Left renal cortex interstitium (tissue), 4 donors: ENCODE data around the gene ANKRD33. TPM values are rescaled to one million over a fixed set of nuclear protein-coding genes. Genes with fewer than 3 reads are reported as not detected.

Experiments
- DNase-seq, 4 donors: peaks; one replicate each; pipeline ENCODE4 v3.0.0-alpha.2; 2013; ENCODE audit warnings: low read depth in 4 of 4, low spot score in 2 of 4, missing footprints in 1 of 4
- polyA plus RNA-seq, 4 donors: library from polyadenylated mRNA; unstranded; fragments of 120-200 nt; gene quantifications; one replicate each; pipeline ENCODE4 v1.2.1, GENCODE V29; 2013; ENCODE audit not compliant: insufficient read length in 4 of 4

Gene ANKRD33, protein sequence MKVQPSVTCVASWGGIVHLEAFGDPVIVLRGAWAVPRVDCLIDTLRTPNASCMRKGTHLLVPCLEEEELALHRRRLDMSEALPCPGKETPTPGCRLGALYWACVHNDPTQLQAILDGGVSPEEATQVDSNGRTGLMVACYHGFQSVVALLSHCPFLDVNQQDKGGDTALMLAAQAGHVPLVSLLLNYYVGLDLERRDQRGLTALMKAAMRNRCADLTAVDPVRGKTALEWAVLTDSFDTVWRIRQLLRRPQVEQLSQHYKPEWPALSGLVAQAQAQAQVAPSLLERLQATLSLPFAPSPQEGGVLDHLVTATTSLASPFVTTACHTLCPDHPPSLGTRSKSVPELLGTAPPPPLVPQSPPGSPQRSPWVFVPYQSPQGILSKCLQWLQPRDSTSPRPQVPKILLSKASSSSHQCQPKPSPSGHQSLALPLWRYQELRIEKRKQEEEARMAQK
- under 1 TPM; 0.21 to 0.48 (median 0.28) TPM for polyA plus RNA-seq

DNA sequence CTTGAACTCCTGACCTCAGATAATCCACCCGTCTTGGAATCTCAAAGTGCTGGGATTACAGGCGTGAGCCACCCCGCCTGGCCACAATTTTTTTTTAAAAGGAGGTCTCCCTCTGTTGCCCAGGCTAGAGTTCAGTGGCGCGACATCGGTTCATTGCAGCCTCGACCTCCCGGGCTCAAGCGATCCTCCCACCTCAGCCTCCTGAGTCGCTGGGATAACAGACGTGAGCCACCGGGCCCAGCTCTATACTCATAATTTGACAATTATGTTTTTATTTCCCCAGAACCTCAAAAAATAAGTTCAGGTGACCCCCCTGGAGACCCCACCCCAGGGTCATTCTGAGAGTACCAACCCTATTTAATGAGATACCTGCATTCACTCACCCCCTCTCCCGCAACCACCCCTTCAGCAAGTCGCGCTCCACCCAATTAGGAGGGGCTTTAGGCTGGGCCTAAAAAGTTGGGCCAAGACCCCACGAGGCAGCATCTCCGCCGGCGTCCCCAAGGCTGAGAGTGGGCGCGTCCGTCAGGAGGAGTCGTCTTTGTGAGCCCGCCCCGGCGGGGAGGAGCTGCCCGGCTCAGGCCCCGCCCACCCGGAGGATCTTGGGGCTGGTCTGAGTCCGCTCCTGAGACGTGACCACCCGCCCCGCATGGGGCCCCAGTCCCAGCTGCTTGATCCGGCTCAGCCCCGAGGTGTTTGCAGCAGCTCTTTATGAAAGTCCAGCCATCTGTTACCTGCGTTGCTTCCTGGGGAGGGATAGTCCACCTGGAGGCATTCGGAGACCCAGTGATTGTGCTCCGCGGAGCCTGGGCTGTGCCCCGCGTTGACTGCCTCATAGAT lies at the start of gene ANKRD33:
Gene ANKRD33, plus strand, starts transcription at position 628 of the 840 bp plus-strand sequence. Its CDS starts 84 bp downstream, at position 712.
- no peak for DNase-seq

DNA sequence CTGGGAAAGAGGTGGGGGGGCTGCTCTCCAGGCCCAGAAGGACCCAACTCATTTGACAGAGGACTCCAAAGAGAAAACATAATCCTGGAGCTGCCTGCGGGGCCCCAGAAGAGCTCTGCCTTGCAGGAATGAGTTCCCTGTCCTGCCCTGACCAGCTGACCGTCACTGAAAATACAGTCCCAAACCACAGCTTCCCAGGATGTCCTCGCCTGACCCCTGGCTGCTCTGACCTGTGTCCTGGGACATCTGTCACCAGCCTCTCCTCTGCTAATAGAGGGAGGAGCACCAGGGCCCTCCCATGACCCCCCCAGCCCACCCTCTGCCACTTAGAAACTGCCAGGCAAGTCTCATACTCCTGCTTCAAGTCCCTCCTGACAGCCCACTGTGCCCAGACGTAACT lies 49.1 kb upstream of the ANKRD33 start:
- no peak for DNase-seq

DNA sequence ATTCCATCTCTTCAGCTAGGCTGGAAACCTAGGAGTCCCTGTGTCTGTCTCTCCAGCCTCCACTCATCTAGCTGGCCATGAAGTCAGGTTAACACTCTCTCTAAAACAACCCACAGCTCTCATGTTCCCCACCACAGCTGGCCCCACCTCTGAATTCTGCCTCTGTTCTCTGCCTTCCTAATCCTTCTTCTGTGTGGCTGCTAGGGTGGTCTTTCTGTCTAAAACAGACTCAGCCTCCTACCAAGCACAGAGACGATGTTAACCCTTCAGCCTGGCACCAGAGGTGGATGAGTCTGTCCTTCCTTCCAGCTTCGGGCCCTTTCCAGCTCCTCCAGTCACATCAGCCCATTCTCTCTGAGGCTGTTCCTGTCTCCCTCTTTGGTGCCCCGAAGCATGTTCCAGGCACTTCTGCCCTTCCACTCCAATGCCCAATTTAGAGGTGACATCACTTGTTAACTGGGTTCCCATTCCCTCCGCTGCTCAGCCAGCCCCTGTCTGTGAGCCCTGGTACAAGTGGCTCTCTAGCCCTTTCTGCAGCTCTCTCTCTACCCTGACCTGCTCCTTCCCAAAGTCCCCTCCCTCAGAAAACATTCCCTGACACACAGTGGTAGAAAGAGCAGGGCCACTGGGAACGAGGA lies 48.5 kb upstream of the ANKRD33 start:
- no peak for DNase-seq

DNA sequence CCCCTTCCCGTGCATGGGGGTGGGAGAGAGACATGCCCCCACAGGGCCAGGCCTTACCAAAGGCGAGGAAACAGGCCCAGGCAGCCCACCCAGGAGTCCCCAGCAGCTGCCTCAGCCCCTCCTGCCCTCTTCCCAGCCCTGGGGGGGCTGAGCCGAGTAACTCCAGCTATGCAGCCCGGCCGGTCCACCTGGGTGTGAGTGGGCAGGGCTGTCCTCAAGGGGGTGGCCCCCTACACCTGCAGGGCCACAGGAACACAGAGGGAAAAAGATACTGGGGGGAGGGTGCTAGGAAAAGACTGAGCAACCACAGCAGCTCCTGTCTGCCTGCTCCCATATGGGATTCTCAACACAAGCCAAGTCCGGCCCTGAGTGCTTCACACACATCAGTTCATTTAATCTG lies 46.9 kb upstream of the ANKRD33 start:
- DNase-seq, result no peak

DNA sequence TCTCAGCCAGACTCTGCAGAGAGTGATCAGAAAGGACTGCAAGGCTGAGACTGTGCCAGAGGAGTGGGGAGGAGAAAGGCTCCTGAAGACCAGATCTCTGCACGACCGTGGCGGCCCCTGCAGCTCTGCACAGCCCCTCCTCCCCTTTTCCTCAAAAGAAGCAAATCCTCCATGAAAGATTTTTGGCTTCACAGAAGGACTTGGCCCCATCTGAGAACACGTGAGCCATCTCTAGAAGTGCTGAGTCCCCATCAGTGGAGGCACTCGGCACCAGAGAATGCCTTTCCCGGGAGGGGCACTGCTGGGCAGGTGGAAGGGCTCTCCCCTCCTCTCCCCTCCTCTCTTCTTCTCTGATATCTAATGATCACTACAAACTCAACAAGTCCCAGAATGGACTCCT lies 46.2 kb upstream of the ANKRD33 start:
- no peak for DNase-seq

DNA sequence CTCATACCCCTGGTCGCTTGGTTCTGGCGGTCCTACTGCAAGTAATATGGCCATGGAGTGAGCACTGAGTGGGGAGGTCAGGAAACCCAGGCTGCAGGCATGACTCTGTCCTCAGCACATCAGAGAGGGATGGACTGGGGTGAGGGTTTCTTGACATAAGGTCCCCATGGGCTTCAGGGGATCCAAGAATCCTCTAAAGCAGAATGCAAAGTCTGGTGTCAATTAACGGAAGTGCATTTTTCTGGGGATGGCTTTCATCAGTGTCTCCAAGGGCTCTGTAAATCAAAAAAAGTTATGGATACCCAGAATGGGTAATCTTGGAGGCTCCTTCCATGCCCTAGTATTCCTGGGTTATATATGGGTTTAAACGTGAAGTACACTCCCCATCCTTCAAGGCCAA lies 43.0 kb upstream of the ANKRD33 start:
- no peak for DNase-seq

DNA sequence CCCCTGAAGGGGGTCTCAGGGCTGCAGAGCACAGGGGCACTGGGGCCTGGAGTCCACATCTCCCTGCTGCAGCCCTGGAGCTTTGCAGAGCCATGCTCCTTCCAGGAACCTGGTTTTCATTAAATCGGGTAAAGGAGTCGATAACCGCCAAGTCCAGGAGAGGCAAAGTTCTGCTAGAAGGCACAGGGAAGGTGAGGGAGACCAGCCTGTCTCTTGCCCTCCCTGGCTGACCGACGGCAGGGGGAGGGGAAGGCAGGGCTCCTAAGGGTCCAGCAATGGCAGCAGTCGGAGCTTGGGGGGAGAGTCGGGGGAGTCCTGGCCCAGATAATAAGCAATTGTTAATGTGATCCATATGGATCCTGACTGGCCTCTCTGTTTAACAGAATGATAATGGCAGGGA lies 42.4 kb upstream of the ANKRD33 start:
- DNase-seq, result no peak

DNA sequence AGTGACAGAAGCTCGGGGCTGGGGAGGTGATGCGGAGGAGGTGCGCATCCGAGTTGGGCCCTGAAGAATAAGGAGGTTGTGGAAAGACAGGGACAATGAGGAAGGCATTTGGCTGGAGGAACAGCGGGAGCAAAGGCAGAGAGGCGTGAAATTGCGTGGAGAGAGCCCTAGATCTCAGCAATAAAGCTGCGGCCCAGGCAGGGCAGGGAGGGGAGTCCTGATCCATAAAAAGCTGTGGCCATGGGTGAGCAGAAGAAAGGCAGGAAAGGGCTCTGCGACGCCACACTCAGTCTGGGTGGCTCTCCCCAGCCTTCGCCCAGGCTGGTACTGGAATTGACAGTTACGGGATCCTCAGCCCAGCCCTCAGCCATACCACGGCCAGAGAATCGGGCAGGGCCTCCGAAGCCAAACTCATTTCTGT lies 41.6 kb upstream of the ANKRD33 start:
- no peak for DNase-seq

DNA sequence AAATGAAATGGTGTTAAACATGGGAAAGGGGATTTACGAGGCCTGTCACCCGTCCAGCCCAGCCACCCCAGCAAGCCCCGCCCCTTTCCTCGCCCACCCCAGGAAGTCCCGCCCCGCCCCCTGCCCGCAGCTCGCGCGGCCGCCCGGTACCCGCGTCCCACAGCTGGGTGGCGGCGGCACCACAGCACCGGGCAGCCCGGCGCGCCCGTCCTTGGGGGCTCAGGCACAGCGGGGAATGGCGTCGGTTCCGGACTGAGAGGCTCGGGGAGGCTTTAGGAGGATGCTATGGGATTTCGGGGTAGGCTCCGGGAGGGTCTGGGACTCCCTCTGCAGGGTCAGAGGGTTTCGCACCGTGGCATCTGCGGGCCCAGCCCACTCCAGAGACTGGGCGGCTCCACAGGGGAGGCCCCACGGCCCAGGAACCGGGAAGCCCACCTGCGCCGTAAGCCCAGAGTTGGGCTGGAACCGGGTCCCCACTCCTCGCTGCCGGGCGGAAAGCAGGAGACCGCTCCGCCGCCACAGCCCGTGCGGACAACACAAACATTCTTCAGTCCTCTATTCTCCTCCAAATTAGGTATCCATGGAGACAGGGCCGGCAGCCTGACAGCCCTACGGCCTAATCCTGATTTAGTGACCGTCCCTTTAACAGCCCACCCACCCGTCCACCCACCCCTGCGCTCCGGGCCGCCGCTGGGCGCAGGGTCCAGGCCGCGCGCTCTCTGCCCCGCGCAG lies 40.8 kb upstream of the ANKRD33 start:
- DNase-seq, result no peak

DNA sequence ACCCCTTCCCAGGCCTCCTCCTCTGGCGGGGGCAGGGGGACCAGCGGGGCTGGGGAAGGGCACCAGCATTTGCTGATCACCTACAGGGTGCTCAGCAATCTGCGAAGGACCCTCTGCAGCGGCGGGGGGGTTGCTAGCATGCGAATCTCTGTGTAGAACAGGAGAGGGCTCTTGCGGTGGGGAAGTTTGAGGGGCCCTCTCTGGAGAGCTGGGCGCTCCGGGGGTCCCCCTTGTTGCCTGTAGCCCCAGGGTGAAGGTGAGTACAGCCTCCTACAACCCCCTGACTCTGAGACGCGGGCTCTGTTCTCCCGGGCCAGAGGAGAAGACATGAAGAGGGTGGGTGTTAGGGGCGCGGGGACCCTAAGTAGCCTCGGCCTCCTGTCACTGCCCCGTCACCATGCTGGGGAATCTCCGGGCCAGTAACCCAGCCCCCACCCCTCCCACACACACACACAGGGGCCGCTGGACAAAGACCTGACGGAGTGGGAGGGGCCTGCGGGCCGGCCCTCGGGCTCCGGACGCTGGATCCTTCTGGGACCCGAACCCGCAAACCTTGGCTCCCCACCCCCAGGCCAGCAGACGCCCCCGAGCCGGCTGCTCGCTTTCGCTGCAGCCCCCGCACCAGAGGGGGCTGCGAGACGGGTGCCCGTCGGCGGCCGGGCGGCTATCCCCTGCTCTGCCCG lies 40.1 kb upstream of the ANKRD33 start:
- DNase-seq, result no peak

DNA sequence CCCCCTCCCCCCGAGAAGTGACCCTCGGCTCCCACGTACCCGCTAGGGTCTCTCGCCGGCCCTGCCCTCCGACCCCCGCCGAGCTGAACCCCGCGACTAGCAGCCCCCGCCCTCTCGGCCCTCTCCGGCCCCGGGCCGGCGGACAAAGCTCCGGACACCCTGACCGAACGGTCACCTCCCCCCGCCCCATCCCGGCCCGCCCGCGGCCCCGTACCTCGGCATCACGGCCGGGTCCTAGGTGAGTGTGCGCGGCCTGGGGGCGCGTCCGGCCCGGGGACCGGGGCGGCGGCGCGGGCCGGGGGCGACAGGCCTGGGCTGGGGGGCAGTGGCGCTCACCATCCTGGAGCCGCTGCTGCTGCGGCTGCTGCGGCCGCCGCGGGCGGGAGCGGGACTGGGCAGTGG lies 39.6 kb upstream of the ANKRD33 start, which contains the start of gene FIGNL2:
Gene FIGNL2, minus strand, starts transcription at position 393 of the 402 bp plus-strand sequence. CDS start 26,305 bp downstream, outside the sequence.
- no peak for DNase-seq

DNA sequence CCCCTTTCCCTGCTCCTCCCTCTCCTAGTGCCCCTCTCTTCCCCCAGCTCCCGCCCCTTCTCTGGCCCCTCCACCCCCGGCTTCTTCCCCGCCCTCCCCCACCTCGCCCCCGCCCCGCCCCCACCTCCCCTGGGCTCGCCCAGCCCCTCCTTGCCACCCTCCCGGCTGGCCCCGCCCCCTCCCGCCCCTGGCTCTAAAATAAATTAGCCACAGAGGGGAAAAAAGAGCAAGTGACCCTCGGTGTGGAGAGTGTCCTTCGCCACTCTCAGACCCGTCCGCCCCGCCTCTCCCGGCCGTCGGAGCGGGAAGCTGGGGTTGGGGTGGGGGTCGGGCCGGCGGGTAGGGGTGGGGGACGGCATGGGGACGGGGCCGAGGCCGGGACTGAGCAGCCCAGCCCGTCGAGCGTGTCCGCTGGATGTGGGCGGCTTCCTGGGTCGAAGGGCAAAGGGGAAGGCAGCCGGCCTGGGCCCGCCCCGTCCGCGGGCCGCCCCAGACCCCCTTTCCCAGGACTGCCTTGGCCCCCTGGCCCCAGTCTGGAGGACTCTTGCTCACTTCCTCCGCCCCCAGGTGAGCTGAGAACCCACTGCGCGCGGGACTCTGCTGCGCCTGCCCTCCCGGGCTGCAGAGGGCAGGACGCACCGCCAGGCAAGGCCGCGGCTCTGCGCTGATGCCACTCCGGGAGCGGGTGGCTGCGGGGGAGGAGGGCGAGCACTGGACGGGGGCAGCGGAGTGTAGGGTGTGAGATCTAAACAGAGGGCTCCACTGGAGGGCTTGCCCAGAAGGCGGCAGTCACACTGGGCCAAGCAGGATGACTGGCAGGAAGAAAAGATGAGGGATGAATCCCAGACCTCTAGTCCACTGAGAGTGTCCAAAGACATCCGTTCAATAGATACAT lies 38.8 kb upstream of the ANKRD33 start:
- DNase-seq, result no peak

DNA sequence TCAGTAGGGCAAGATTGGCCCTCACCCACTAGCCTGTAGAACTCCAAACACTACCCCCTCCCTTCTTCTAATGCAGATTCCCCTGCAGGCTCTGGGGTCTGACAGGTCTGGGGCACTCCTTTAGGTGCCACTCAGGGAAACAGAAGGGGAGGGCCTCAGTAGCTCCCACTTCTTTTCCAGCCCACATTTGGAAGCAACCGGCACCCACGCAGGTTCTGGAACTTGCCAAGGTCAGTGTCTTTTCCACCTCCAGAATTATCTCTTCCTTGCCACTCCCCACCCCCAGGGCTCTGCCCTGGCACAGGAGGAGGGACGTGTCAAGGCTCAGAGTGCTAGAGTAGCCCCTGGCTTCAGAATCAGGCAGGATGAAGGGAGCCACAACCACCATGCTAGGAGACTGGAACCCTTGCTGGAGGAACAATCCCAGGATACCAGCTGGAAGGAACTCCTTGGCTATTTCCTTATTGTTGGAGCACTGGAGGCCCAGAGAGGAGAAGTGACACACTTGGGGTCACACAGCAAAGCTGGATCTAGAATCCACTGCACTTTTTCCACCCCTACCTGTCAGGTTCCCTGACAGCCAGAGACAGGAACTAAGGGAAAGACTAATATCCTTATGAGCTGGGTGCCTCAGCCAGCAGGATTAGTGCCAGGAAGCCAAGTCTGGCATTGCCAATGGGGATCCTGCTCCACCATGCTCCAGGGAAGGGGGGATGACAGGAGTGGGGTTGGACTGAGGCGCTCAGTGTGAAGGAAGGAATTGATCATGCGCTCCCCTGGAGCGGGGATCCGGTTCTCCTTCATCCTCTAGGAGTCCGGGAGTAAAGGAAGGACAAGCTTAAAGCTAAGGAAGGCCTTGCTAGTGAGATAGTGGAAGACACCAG lies 37.6 kb upstream of the ANKRD33 start:
- no peak for DNase-seq

DNA sequence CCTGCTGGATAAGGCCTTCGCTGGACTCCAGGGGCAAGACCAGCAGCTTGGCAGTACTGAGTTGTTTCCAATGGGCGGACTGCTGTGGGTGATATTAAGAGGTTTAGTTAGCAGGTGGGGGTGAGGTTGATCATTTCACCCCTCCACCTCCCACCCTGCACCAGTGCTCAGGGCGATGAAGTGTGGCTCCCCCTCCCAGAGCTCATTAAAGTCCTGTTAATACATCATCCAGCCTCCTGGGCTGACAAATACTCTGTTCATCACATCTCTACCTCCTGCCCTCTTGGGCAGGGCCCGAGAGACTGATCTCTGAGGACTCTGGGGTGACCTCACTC lies 37.0 kb upstream of the ANKRD33 start:
- no peak for DNase-seq

DNA sequence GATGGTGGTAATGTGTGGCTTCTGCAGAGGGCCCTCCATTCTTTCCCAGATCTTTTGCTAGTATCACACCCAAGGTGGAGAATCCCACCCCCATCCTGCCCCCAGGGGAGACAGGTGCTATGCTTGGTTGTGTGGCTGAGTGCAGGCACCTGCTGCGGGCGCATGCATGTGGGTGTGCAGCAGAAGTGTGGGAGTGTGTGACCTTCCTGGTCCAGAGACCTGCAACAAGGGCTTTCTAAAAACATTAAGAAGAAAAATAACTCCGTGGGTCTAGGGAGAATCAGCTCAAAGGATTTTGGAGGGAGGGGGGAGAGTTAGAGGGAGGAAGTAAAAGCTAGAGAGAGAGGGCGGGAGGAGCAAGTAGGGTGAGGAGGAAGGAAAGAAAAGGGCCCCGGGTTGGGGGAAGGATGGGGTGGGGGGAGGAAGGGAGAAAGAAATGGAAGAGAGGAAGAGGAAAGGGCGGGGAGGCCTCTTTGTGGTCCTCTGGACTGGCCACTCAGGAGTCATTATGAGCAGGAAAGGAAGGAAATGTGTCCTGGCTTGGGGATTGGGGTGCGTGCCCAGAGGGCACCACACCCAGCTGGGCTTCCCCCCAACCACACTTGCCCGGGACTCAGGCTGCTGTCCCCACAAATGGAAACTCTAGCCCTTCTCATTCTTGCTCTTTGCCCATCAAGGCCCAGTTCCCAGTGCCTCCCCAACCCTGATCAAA lies 36.3 kb upstream of the ANKRD33 start:
- DNase-seq, result no peak

DNA sequence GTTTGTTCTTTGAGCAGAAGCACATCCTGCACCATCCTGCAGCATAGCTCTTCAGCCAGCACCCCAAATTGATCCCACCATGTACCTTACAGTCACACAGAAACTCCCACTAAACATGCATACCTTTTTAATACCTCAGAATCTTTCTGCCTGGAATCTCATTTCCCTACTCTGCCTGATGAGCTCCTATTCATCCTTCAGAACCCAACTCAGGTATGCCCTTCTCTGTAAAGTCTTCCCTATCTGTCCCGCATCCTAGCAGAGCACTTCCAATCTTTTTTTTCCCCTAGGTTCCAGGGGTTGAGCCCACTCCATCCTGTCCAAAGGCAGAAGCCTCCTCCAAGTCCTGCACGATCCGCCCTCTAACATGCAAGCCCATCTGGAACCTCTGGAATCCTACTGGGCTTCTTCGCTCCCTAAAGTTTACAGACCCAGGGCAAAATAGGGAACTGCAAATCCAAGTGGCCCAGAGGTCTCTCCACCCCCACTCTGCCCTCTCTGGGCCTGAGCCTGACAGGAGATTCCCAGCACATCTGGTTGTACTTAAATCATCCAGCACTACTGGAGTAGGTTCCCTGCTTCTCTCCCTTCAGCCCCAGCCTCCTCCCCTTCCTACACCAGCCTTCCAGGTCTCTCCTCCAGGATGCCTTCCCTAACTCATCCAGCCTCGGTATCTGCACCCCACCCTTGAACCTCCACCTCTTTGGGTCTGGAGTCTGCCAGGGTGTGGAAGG lies 35.3 kb upstream of the ANKRD33 start:
- no peak for DNase-seq
